ENCODE data around the gene TRIM15. TPM values are rescaled to one million over a fixed set of nuclear protein-coding genes. Genes with fewer than 3 reads are reported as not detected.

The TRIM15 gene
- total and polyA plus RNA-seq, 8 donors: 0.13 to 24.6 TPM; not detected in 6

GRCh38 chr6:30206799-30207618 lies 43.7 kb downstream of the TRIM15 start:
- peak overlapping the region in 1 of 4 donors; percentile 28 for H3K4me3 ChIP-seq
- H3K9me3 ChIP-seq: no peaks in the 10 kb centered on the region
- no peaks in the 10 kb centered on the region for H3K27me3 ChIP-seq
- peak overlapping the region; percentile 44 to 78 (median 65) for H3K27ac ChIP-seq
- DNase-seq: peak; percentile 24 to 34
- WGBS, 5 donors: 24 to 39% (median 32%) methylated on average over 11 of the region's 11 CpGs
- intact Hi-C loops (cut with DNase I; ENCODE audit: low total_unique reads): no loop called here
- peaks cover 62 to 85% (median 73%) of the 10 kb centered on the region in 4 donors for H3K4me1 ChIP-seq
- H3K36me3 ChIP-seq: peaks cover 0 to 7% (median 2%) of the 10 kb centered on the region in 4 donors
- TF ChIP-seq POLR2AphosphoS5 (IDR thresholded peaks at IDR 0.05) (peak in 2 of 3 donors; percentile 7 to 20), EP300 (IDR thresholded peaks at IDR 0.05) (no peak)

GRCh38 chr6:30207619-30208295 lies 44.4 kb downstream of the TRIM15 start:
- H3K4me3 ChIP-seq: peak overlapping the region in 1 of 4 donors; percentile 28
- H3K27me3 ChIP-seq: no peaks in the 10 kb centered on the region
- no peak for DNase-seq
- TF ChIP-seq POLR2AphosphoS5 (IDR thresholded peaks at IDR 0.05): no peak
- no peak for TF ChIP-seq EP300 (IDR thresholded peaks at IDR 0.05)
- no peak for TF ChIP-seq POLR2A (IDR thresholded peaks at IDR 0.05)
- peaks cover 0 to 7% (median 2%) of the 10 kb centered on the region in 4 donors for H3K36me3 ChIP-seq
- no peaks in the 10 kb centered on the region for H3K9me3 ChIP-seq
- intact Hi-C loops (cut with DNase I; ENCODE audit: low total_unique reads): no loop called here
- 55 to 66% (median 60%) methylated on average over 4 of the region's 4 CpGs for WGBS, 5 donors
- peaks cover 61 to 86% (median 72%) of the 10 kb centered on the region in 4 donors for H3K4me1 ChIP-seq
- peak overlapping the region; percentile 44 to 78 (median 65) for H3K27ac ChIP-seq

GRCh38 chr6:30211306-30211705 lies 48.0 kb downstream of the TRIM15 start:
- no peak for DNase-seq
- Histone ChIP-seq H3K9me3 (no peaks in the 10 kb centered on the region), H3K27me3 (no peaks in the 10 kb centered on the region), H3K4me3 (peak overlapping the region in 3 of 4 donors; percentile 65 to 92 (median 70)), H3K36me3 (no peaks in the 10 kb centered on the region), H3K4me1 (peaks cover 60 to 73% (median 70%) of the 10 kb centered on the region in 4 donors), H3K27ac (no peak overlapping the region)
- WGBS, 5 donors: 28 to 54% (median 40%) methylated on average over 2 of the region's 2 CpGs
- intact Hi-C loops (cut with DNase I; ENCODE audit: low total_unique reads): no loop called here
- TF ChIP-seq EP300 (IDR thresholded peaks at IDR 0.05): no peak
- no peak for TF ChIP-seq POLR2A (IDR thresholded peaks at IDR 0.05)
- no peak for TF ChIP-seq POLR2AphosphoS5 (IDR thresholded peaks at IDR 0.05)
- no peak for TF ChIP-seq CTCF (IDR thresholded peaks at IDR 0.05)

- peaks cover 54 to 67% (median 64%) of the 10 kb centered on the region in 4 donors for H3K4me1 ChIP-seq
- no peaks in the 10 kb centered on the region for H3K27me3 ChIP-seq
- H3K27ac ChIP-seq: peak overlapping the region in 3 of 5 donors; percentile 94 to 97 (median 97)
- DNase-seq: no peak
- no peaks in the 10 kb centered on the region for H3K36me3 ChIP-seq
- TF ChIP-seq EP300 (IDR thresholded peaks at IDR 0.05) (no peak), CTCF (IDR thresholded peaks at IDR 0.05) (no peak), POLR2A (IDR thresholded peaks at IDR 0.05) (no peak), POLR2AphosphoS5 (IDR thresholded peaks at IDR 0.05) (no peak)
- intact Hi-C loops (cut with DNase I; ENCODE audit: low total_unique reads): no loop called here
- 15 to 30% (median 28%) methylated on average over 3 of the region's 3 CpGs for WGBS, 5 donors
- peak overlapping the region; percentile 65 to 92 (median 71) for H3K4me3 ChIP-seq
- no peaks in the 10 kb centered on the region for H3K9me3 ChIP-seq
These were observed 48.6 kb downstream of the TRIM15 start for GRCh38 chr6:30211899-30212298.

Data from stomach (tissue), 9 donors.